ENCODE results near the gene CAMTA1. TPM values are rescaled to one million over a fixed set of nuclear protein-coding genes. Genes with fewer than 3 reads are reported as not detected.
"Not testable (repeated sequence)": the region's sequence is repeated elsewhere in the genome, so short reads cannot be mapped to it uniquely, and the experiment has no call there.

CAMTA1 gene
- polyA plus RNA-seq, 3 donors, result 82.3 to 84.7 (median 83.6) TPM

DNA sequence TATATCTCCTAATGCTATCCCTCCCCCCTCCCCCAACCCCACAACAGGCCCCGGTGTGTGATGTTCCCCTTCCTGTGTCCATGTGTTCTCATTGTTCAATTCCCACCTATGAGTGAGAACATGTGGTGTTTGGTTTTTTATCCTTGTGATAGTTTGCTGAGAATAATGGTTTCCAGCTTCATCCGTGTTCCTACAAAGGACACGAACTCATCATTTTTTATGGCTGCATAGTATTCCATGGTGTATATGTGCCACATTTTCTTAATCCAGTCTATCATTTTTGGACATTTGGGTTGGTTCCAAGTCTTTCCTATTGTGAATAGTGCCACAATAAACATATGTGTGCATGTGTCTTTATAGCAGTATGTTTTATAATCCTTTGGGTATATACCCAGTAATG, 812.8 kb downstream of the CAMTA1 start:
- not testable (repeated sequence) for DNase-seq (ENCODE audit: low read depth in 3 of 3, low spot score in 2 of 3)

DNA sequence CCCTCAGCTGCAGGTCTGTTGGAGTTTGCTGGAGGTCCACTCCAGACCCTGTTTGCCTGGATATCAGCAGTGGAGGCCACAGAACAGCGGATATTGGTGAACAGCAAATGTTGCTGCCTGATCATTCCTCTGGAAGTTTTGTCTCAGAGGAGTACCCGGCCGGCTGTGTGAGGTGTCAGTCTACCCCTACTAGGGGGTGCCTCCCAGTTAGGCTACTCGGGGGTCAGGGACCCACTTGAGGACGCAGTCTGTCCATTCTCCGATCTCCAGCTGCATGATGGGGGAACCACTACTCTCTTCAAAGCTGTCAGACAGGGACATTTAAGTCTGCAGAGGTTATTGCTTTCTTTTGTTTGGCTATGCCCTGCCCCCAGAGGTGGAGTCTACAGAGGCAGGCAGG, 819.7 kb downstream of the CAMTA1 start:
- not testable (repeated sequence) for DNase-seq (ENCODE audit: low read depth in 3 of 3, low spot score in 2 of 3)

DNA sequence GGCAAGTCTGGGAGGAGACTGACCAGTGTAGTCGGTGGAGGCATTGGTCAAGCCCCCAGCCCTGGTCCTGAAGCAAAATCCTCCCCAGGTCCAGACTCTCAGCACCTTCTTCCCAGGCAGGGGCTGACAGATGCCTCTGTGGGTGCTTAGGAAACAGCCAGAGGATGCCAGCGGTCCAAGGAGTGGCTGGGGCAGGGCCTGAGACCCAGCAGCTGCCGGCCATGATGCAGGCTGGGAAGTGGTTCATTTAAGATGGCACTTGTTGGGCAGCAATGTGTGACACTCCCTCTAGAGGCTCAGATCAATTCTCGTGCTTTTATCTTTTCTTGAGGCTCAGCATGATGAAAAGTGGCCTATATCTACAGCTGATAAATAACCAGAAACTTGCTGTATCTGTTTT, 820.8 kb downstream of the CAMTA1 start:
- no peak for DNase-seq (ENCODE audit: low read depth in 3 of 3, low spot score in 2 of 3)

DNA sequence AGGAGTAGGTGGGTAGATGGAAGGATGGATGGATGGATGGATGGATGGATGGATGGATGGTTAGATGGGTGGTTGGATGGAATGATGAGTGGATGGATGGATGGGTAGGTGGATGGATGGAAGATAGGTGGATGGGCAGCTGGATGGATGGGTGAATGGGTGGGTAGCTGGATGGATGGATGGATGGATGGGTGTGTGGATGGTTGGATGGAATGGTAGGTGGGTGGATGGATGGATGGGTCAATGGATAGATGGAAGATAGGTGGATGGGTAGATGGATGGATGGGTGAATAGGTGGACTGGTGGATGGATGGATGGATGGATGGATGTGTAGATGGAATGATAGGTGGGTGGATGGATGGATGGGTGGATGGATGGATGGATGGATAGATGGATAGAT, 821.8 kb downstream of the CAMTA1 start:
- DNase-seq (ENCODE audit: low read depth in 3 of 3, low spot score in 2 of 3), result no peak

DNA sequence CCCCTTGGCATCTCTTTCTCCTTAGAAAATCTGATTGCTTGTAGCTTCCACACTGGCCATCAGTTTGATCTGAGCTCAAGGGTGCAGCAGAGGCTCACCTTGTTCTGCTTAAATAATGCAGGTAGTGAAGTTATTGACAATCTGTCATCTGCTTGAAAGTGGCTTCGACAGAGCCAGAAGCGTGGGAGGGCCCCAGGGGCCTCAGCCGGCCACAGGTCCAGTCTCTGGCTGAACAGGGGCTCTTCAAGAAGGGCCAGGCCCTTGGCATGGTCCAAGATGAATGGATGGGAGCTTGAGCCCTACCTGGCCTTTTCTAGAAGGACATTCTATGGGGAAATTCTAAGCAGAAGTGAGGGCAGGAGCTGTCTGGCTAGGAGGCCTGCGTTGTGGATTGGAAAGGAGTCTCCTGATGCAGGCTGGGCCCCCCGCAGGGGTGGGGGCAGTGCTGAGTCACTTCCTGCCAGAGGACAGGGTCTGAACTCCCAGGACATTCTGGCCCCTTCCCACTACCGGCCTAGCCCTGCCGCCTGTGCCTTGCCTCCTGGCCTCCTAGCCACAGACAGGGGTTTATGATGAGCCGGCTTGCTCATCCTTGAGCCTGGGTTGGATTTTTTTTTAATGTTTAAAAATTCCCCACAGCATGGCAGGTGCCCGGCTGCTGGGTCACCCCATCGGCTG, 823.5 kb downstream of the CAMTA1 start:
- DNase-seq (ENCODE audit: low read depth in 3 of 3, low spot score in 2 of 3), result no peak

DNA sequence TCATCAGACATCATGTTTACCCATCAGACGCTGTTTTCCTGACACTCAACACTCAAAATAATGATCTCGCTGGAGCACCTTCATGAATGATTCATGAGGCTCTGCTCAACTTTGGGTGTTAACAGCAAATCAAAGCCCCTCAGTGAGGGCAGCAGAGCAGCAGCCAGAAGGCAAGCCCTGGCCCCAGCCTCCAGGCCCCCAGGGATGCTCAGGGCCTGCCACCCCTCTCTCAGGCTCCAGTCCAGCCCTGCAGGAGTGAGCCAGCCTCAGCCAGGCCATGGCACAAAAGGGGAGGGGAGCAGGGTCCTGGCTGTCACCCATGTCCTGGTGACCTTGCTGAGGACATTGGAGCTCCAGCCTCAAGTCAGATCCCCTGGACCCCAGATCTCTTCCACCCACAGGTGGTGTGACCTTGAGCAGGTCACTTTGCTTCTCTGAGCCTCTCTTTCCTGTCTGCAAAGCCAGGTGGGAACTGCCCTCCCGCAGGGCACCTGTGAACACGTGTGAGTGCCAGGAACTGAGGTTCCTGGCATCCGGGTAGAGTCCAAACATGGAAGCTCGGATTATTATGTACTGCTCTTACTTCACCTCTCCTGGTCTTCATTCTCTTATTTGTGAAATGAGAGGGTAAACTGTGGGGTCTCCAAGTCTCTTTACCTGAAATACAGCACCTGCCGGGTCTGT, 824.2 kb downstream of the CAMTA1 start:
- no peak for DNase-seq (ENCODE audit: low read depth in 3 of 3, low spot score in 2 of 3)

DNA sequence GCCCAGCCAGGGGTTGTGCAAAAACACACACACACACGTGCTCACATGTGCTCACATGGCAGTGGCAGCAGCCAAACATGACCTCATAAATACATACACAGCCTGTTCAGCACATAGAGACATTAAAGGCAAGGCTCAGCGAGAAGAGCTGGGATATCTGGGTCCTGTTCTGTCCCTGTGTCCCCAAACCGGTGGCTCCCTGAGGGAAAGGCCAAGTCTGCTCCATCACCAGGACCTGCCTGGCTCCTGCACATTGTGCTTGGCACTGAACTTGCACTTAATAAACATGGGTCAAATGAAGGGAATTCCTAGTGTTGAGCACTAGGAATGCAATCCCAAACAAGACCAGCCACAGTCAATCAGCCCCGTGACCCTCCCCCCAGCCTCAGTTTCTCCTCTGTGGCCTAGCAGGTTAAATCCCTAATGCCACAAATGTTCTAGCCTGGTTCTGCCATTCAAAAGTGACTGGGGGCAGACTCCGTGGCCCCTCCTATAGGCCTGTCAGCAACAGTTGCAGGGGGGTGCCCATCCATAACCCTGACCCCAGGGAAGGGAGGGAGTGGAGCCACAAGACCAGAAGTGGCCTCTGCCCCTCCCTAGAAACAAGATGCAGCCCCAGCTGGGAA, 825.0 kb downstream of the CAMTA1 start:
- no peak for DNase-seq (ENCODE audit: low read depth in 3 of 3, low spot score in 2 of 3)

DNA sequence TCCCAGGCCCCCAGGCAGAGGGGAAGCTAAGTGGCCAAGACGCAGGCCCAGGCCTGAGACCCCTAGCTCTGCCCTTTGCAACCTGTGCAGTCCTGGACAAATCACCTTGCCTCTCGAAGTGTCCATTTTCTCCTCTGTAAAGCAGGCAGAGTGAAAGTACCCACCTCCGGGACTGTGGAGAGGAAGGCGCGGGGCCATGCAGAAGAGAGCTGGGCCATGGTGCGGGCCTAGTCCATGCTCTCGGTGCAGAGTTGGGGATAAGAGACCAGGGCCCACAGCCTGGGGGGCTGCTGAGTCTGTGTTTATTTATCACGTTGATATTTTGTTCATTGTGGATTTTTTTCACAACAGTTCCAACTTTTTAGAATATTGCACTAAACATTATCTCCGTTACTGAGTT, 825.7 kb downstream of the CAMTA1 start:
- no peak for DNase-seq (ENCODE audit: low read depth in 3 of 3, low spot score in 2 of 3)

DNA sequence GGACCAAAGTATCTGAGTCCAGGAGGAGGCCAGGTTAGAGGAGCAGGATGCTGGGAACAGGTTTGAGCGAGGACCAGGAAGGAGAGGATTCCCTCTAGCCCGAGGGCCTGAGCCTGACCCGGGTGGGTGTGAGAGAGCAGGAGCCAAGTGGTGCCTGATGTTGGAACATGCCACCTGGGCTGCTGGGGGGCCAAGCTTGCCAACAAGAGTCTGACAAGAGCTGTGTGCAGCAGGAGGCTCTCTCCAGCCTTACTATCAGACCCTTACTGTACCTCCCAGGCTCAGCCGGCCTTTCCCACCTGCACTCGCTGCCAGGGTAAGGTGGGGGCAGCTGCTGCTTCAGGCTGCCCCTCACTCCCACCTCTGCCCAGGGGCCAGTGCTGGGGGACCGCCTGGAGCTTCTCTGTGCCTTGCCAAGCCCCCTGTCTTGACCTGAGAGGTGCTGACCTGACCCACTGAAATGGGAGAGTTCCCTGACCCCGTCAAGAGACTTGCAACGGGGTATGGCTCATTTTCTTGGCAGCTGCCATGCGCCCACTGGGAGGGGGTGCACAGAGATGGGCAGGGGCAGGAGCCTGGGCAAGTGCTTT, 826.3 kb downstream of the CAMTA1 start:
- no peak for DNase-seq (ENCODE audit: low read depth in 3 of 3, low spot score in 2 of 3)

DNA sequence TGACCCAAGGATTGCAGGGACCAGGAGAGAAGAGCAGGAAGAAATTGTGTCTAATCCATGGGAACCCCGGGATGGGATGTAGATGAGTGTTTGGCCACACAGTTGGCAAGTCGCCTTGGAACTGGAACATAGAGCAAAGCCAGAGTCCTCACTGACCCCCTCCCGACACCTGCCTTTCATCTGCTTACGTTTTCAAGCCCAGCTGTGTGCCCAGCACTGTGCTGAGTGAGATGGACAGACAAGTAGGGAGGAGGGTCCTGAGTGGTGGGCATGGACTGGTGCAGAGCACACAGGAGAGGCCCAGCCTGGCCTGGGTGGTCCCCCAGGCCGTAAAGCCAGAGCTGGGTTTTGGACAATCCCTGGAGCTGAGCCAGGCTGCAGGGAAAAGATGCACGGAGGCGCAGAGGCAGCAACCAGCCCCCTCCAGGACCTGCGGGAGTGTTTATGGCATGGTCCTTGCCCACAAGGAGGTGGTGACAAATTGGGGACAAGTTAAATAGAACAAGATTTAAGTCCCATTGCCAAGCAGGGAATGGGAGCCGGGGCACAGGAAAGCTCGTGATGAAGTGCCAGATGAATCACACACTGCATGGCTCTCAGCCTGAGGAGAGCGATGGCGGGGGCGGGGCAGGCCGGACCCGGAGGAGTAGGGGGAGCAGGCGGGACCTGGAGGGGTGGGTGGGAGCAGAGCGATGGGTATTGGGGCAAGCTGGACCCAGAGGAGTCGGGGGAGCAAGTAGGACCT, 828.0 kb downstream of the CAMTA1 start:
- no peak for DNase-seq (ENCODE audit: low read depth in 3 of 3, low spot score in 2 of 3)

DNA sequence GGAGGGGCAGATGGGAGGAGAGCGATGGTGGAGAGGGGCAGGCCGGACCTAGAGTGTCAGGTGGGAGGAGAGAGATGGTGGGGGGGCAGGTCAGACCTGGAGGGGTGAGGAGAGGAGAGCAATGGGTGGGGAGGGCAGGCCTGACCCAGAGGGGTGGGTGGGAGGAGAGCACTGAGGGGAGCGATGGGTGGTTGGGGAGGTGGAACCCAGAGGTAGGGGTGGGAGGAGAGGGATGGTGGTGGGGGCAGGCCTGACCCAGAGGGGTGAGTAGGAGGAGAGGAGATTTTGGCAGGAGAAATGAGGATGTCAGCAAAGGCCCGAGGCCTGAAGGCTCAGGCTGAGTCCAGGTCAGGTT, 828.6 kb downstream of the CAMTA1 start:
- no peak for DNase-seq (ENCODE audit: low read depth in 3 of 3, low spot score in 2 of 3)

DNA sequence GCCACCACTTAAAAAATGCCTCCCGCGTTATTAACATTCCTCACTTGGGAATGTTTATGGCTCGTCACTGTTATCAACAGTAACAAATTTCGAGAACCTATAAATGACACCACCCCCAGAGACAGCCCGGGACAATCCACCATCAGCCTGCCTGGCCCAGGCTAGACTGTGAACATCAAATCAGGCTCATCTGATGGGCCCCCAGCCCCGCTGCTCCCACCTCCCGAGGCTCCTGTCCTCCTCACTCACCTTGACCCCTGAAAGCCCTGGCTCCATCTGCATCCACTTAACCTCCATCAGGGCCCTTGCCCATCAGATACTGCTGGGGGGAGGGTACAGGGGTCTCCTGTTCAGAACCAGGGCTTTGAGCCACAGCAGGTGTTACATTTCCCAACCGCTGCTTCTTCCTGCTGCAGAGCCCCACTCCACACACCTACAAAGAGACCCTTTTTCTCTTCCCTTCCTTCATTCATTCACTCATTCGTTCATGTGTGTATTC, 829.4 kb downstream of the CAMTA1 start:
- no peak for DNase-seq (ENCODE audit: low read depth in 3 of 3, low spot score in 2 of 3)

DNA sequence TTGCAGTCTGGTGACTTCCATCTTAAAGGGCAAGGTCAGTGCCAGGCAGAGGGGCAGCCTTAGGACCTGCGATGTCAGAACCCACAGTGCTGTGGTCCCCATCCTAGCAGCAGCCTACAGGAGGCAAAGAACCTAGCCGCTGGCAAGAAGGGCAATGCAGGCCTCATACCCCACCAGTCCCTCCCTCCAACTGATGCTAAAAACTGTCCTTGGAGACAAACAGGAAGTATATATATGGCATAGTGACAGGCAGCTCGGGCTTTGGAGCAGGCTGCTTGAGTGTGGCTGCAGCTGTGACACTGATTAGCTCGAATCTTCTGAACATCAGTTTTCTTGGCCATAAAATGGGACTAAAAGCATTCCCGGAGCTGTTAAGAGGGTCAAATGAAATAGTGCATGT, 829.9 kb downstream of the CAMTA1 start:
- DNase-seq (ENCODE audit: low read depth in 3 of 3, low spot score in 2 of 3), result no peak

DNA sequence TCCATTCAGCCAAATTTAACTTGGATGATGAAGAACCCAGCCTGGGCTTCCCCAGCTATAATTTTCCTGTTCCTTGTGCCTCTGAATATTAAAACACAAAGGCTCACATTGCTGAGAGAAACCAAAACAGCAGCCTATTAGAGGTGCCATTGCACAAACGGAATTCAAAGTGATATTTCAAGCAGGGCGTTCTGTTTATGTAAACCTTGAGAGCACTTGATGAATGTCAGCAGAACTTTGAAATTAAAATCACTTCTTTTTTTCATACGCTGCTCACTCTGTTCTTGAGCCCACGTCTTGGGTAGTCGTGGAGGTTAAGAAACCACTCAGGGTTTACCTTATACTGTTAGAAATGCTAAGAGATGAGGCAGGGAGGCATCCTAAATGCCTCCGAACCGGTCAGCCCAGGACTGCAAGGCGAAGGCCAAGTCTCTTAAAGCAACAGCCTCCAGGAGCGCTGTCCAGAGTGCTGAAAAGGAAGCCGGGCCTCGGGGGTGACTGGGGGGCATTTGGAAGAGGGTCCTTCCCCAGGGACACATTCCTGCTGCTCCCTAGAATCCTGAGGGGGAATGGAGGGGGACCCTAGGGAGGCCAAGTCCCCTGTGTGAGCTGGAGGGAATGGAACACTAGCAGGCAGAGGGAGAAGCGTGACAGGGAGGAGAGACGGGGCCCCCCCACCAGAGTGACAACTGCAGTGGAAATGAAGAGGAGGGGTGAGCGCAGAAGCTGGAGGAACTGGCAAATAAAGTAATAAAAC, 831.0 kb downstream of the CAMTA1 start:
- peak in 2 of 3 donors; percentile 32 to 71 for DNase-seq (ENCODE audit: low read depth in 3 of 3, low spot score in 2 of 3)

DNA sequence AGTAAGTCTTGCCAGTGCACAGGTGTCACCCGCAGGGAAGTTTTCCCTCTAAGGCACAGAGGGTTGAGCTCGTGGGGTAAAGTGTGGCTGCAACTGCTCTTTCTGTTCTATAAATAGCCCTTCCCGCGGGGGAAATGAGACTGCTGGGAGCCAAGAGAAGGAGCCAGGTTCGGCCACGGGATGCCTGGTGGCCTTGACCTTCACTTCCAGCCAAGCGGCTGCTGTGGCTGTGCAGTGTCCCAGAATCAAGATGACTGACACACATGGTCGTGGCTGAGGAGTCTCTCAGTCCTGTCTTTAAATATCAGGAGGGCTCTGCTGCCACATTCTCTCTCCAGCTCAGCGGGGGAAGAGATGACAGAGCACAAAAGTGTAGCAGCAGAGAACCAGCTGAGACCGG, 831.7 kb downstream of the CAMTA1 start:
- no peak for DNase-seq (ENCODE audit: low read depth in 3 of 3, low spot score in 2 of 3)

DNA sequence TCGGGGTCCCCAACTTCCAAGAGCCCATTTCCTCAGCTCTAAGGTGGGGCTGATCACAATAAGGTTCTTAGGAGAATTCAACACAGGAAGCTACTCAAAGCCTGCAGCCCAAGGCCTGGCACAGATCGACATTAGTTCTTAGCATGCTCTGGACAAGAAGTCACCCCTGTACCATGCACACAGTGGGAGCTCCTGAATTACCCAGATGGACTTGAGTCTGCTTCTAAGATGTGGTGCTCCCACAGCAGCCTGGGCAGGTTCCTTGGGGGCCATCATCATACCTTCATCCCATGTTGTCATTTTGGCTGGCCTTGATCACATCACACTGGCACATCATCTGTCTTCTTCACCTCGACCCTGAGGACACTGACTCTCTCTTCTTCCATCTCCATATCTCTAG, 832.6 kb downstream of the CAMTA1 start:
- no peak for DNase-seq (ENCODE audit: low read depth in 3 of 3, low spot score in 2 of 3)

DNA sequence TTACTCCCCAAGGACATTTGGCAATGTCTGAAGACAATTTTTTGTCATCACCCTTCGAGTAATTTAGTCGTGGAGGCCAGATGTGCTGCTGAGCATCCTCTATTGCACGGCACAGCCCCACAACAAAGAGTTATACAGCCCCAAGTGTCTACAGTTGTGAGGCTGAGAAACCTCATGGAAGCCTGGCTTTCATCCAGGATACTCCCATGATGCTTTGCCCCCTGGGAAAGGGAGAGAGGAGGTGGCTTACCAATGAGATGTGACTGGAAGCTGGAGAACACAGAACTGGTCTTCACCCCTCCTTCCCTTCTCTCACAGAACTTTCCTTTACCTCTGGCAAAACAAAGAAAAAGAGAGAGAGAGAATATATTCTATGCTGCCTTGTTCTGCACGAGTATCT, 834.9 kb downstream of the CAMTA1 start:
- no peak for DNase-seq (ENCODE audit: low read depth in 3 of 3, low spot score in 2 of 3)

DNA sequence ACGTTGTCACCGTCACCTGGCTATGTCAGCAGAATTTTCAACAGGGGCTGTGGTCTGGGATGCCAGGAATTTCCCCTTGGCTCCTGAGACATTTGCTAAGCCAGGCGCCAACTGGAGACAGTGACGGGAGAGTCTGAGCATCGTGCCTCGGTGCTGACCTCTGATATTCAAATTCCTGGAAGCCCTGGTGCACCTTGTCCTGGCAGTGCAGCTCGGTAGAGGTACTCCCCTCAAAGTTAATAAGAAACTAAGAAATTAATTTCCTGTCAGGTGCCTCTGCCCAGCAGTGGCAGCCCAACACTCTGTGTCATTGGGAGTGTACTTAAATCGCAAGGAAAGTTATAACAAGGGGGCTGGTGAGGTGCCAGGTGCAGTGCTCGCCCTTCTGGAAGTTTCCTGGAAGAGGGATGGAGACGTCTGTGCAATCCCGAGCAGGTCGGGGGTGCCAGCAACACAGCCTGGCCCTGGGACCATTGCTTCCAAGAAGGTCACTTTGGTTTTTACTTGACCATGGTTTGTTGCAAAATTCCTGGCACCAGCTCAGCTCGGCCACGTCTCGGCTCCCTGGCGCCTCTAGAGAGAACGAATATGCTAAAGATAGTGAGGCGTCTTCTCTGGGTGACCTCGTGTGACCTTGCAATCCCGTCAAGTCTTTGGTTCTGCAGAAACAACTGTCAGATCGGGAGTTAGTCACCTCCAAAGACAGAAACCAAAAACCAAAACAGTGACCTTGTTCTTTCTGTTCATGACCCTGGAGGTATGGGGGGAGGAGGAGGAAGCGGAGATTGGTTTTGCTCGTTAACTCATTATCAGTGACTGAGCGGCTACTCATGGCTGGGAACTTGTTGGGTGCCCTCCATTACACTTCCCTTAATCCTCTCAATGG, 836.3 kb downstream of the CAMTA1 start:
- DNase-seq (ENCODE audit: low read depth in 3 of 3, low spot score in 2 of 3), result no peak

DNA sequence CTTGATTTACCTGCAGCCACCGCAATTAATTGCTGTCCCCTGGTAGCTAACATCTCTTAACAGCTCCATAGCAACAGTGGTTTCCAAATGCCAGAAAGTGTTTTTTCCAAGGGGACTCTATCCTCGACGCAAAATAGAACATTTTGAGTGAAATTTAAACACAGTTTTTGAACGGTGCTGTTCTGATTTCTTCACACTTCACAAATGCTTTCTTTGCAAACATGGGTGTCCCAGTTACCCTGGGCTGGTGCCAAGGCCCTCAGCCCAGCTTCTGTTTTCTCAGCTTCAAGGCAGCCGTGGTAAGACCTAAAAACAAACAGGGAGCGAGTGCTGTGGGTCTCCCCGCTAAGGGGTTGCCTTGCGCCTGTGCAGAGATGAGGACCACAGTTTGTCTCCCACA, 838.6 kb downstream of the CAMTA1 start:
- no peak for DNase-seq (ENCODE audit: low read depth in 3 of 3, low spot score in 2 of 3)
